ENCODE measurements around the gene CLEC18A. TPM values are rescaled to one million over a fixed set of nuclear protein-coding genes. Genes with fewer than 3 reads are reported as not detected.

Gene CLEC18A
- polyA plus RNA-seq, 2 of the 4 experiments (the other 2 are of a cell fraction) = 0.23 TPM; not detected in 1

DNA sequence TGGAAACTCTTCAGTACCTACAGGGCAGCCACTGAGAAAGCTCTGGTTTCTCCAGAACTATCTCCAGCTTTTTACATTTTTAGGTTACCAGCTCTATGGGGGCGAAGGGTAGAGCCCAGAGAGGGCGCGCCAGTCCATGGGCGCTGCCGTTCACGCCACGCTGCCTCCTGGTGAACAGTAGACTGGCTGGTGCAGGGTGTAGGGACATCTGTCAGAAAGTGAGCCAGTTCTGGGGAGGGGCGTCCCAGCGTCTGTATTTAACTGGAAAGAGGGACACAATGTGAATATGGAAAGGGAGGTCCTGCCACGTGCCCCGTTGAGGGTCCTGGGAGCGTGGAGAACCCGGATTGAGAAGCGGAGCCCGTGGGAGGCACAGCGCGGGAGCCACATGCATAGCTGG, 16.4 kb upstream of the CLEC18A start:
- DNase-seq (ENCODE audit: low read depth in 1 of 2, low spot score in 1 of 2) (no peak), ATAC-seq (no peak), FAIRE-seq (no peak)
- H3K9me3 ChIP-seq = no peaks in the 10 kb centered on the region
- no peak overlapping the region for H3K4me2 ChIP-seq
- TF ChIP-seq GATA3 (IDR thresholded peaks at IDR 0.05; ENCODE audit: borderline replicate concordance) (no peak), RFX5 (IDR thresholded peaks at IDR 0.05) (no peak), ZNF302 (CRISPR knock-in tag; IDR thresholded peaks at IDR 0.05) (no peak), NR3C1 (IDR thresholded peaks at IDR 0.05) (no peak), EHF (CRISPR knock-in tag; IDR thresholded peaks at IDR 0.05) (no peak), EHMT2 (IDR thresholded peaks at IDR 0.05; ENCODE audit: low read depth) (no peak), SMC3 (IDR thresholded peaks at IDR 0.05) (no peak)
- TF ChIP-seq, protein P1, sequence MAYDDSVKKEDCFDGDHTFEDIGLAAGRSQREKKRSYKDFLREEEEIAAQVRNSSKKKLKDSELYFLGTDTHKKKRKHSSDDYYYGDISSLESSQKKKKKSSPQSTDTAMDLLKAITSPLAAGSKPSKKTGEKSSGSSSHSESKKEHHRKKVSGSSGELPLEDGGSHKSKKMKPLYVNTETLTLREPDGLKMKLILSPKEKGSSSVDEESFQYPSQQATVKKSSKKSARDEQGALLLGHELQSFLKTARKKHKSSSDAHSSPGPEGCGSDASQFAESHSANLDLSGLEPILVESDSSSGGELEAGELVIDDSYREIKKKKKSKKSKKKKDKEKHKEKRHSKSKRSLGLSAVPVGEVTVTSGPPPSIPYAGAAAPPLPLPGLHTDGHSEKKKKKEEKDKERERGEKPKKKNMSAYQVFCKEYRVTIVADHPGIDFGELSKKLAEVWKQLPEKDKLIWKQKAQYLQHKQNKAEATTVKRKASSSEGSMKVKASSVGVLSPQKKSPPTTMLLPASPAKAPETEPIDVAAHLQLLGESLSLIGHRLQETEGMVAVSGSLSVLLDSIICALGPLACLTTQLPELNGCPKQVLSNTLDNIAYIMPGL (CRISPR knock-in tag; IDR thresholded peaks at IDR 0.05; ENCODE audit: borderline replicate concordance) = no peak
- no peaks in the 10 kb centered on the region for H3K4me1 ChIP-seq
- 95% methylated on average over 17 of the region's 17 CpGs for WGBS (ENCODE audit: missing lambda C conversion rate)
- ChIA-PET CTCF (interaction anchor here (0.6 to 17.7 kb wide), 3 partner anchors 14 to 137 kb away, joined by 3 to 288 read pairs (median 4); no protein-coding TSS in a partner anchor), POLR2A (no interaction called here)
- no peak overlapping the region for H3K4me3 ChIP-seq
- no peak overlapping the region for H3K27ac ChIP-seq

DNA sequence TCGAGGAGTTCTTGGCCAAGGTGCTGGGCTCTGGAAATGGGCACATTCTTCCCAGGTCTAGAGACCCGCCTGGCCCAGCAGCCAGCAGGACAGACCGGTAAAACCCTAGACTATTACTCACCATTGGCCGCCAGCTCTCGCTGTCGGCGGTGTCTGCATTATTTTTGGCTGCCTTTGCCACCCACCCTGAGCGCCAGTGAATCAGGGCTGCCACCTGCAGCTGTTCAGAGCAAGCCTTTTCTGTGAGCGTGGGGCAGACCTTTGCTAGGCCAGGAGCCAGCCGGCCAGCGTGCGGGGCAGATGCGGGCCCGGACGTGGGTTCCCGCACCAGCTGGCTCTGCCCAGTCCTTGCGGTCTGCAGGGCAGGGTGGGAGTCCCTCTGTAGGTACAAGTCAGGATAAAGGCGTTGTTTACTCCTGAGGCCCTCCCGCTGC, 15.8 kb upstream of the CLEC18A start:
- 94% methylated on average over 9 of the region's 19 CpGs for WGBS (ENCODE audit: missing lambda C conversion rate)
- ChIA-PET POLR2A (no interaction called here), CTCF (interaction anchor here (1.1 to 17.7 kb wide), 3 partner anchors 15 to 137 kb away, joined by 4 to 288 read pairs (median 9); no protein-coding TSS in a partner anchor)
- DNase-seq (ENCODE audit: low read depth in 1 of 2, low spot score in 1 of 2) (no peak), ATAC-seq (no peak), FAIRE-seq (no peak)
- TF ChIP-seq CHD2 (IDR thresholded peaks at IDR 0.05; ENCODE audit: low read length, partially characterized antibody) (no peak), SREBF2 (IDR thresholded peaks at IDR 0.05) (no peak), CBX2 (IDR thresholded peaks at IDR 0.05; ENCODE audit: borderline replicate concordance, low read depth) (no peak), BHLHE40 (IDR thresholded peaks at IDR 0.05; ENCODE audit: low read depth, low read length) (no peak), HOXA7 (CRISPR knock-in tag; IDR thresholded peaks at IDR 0.05) (no peak), RARB (CRISPR knock-in tag; IDR thresholded peaks at IDR 0.05) (no peak), MAZ (IDR thresholded peaks at IDR 0.05; ENCODE audit: borderline replicate concordance, low read depth, low read length) (no peak), ZFP36 (IDR thresholded peaks at IDR 0.05; ENCODE audit: borderline replicate concordance, partially characterized antibody) (no peak)
- TF ChIP-seq, protein P2, sequence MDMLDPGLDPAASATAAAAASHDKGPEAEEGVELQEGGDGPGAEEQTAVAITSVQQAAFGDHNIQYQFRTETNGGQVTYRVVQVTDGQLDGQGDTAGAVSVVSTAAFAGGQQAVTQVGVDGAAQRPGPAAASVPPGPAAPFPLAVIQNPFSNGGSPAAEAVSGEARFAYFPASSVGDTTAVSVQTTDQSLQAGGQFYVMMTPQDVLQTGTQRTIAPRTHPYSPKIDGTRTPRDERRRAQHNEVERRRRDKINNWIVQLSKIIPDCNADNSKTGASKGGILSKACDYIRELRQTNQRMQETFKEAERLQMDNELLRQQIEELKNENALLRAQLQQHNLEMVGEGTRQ (IDR thresholded peaks at IDR 0.05) = no peak
- TF ChIP-seq, protein P3, sequence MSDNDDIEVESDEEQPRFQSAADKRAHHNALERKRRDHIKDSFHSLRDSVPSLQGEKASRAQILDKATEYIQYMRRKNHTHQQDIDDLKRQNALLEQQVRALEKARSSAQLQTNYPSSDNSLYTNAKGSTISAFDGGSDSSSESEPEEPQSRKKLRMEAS (IDR thresholded peaks at IDR 0.05) = no peak
- TF ChIP-seq, protein P4, sequence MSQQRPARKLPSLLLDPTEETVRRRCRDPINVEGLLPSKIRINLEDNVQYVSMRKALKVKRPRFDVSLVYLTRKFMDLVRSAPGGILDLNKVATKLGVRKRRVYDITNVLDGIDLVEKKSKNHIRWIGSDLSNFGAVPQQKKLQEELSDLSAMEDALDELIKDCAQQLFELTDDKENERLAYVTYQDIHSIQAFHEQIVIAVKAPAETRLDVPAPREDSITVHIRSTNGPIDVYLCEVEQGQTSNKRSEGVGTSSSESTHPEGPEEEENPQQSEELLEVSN (IDR thresholded peaks at IDR 0.05; ENCODE audit: borderline replicate concordance, low read depth) = no peak
- TF ChIP-seq, protein P5, sequence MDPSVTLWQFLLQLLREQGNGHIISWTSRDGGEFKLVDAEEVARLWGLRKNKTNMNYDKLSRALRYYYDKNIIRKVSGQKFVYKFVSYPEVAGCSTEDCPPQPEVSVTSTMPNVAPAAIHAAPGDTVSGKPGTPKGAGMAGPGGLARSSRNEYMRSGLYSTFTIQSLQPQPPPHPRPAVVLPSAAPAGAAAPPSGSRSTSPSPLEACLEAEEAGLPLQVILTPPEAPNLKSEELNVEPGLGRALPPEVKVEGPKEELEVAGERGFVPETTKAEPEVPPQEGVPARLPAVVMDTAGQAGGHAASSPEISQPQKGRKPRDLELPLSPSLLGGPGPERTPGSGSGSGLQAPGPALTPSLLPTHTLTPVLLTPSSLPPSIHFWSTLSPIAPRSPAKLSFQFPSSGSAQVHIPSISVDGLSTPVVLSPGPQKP (IDR thresholded peaks at IDR 0.05; ENCODE audit: low read depth, low read length) = no peak
- Histone ChIP-seq H3K27ac (no peak overlapping the region), H3K4me1 (no peaks in the 10 kb centered on the region), H3K4me2 (no peak overlapping the region), H3K4me3 (no peak overlapping the region), H3K9me3 (no peaks in the 10 kb centered on the region)

DNA sequence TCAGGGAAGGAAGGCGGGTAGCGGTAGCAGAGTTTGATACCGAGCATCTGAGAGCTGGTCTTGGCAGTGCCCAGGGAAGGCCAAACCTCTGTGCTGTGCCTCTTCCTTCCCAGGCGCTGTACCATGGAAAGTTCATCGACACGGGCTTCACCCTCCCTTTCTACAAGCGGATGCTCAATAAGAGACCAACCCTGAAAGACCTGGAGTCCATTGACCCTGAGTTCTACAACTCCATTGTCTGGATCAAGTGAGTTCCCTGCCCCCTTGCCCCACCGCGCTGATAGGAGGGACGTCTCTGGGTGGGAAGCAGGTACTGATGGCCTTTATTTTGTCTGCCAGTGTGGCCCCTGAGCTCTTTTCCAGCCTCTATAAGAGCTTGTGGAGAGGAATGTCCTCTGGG, 15.4 kb upstream of the CLEC18A start:
- POLR2A ChIA-PET = no interaction called here
- Histone ChIP-seq H3K4me1 (no peaks in the 10 kb centered on the region), H3K9me3 (no peaks in the 10 kb centered on the region), H3K4me3 (no peak overlapping the region), H3K27ac (no peak overlapping the region), H3K4me2 (no peak overlapping the region)
- WGBS (ENCODE audit: missing lambda C conversion rate) = 89% methylated on average over 10 of the region's 10 CpGs
- DNase-seq (ENCODE audit: low read depth in 1 of 2, low spot score in 1 of 2) (no peak), ATAC-seq (no peak), FAIRE-seq (no peak)
- TF ChIP-seq HOXA7 (CRISPR knock-in tag; IDR thresholded peaks at IDR 0.05) = no peak
- TF ChIP-seq, protein P3 (IDR thresholded peaks at IDR 0.05) = no peak
- CTCF ChIA-PET = interaction anchor here (1.0 to 17.7 kb wide), 7 partner anchors 15 to 170 kb away, joined by 3 to 288 read pairs (median 4); no protein-coding TSS in a partner anchor
